H1 (cell line): Measurements from ENCODE around the gene MR1. TPM values are rescaled to one million over a fixed set of nuclear protein-coding genes. Genes with fewer than 3 reads are reported as not detected.
"Not testable (repeated sequence)": the region's sequence is repeated elsewhere in the genome, so short reads cannot be mapped to it uniquely, and the experiment has no call there.

Experiments used
- CTCF ChIA-PET: fragments of 300-600 bp; sonication (Branson Sonifier 250); formaldehyde crosslinking; loops from one replicate; lab custom pipeline; 2021; ENCODE audit not compliant: partially characterized antibody; lab: Charles Lee
- POLR2A ChIA-PET: fragments of 300-600 bp; sonication (Branson Sonifier 250); formaldehyde crosslinking; loops from one replicate; lab custom pipeline; 2021; ENCODE audit warnings: inconsistent platforms; ENCODE audit not compliant: partially characterized antibody; lab: Charles Lee
- DNase-seq, 2 experiments: peaks; one replicate each; pipeline versions ENCODE4 v3.0.0 to v3.0.0-alpha.2; 2010 to 2022; ENCODE audit warnings: low spot score in 2 of 2, low read depth in 1 of 2, mixed read lengths in 1 of 2
- FAIRE-seq: peaks from 2 replicates; lab custom pipeline; 2011; peaks lifted over from hg19 to GRCh38; lab: Jason Lieb, UNC
- H2AFZ ChIP-seq: 2 replicates; pipeline ENCODE4 v1.8.1; 2012; ENCODE audit warnings: low read length, inconsistent platforms
- H2AK5ac ChIP-seq: 2 replicates; pipeline ENCODE4 v1.6.1; 2013; ENCODE audit warnings: low read depth, low read length
- H2BK120ac ChIP-seq: replicated peaks from 2 replicates; pipeline ENCODE3; 2013; ENCODE audit warnings: low read depth, low read length, inconsistent platforms
- H2BK12ac ChIP-seq: 2 replicates; pipeline ENCODE4 v1.6.1; 2013; ENCODE audit warnings: low read depth, low read length
- H2BK15ac ChIP-seq: 2 replicates; pipeline ENCODE4 v1.6.1; 2013; ENCODE audit warnings: low read length
- H2BK20ac ChIP-seq: 2 replicates; pipeline ENCODE4 v1.6.1; 2013; ENCODE audit warnings: low read length
- H2BK5ac ChIP-seq: 2 replicates; pipeline ENCODE4 v1.6.1; 2013; ENCODE audit warnings: low read depth, low read length
- H3K14ac ChIP-seq: 2 replicates; pipeline ENCODE4 v1.6.1; 2013; ENCODE audit warnings: inconsistent platforms; ENCODE audit not compliant: insufficient read length
- H3K18ac ChIP-seq: 2 replicates; pipeline ENCODE4 v1.6.1; 2013; ENCODE audit warnings: low read length; ENCODE audit errors: extremely low read depth
- H3K23ac ChIP-seq: 2 replicates; pipeline ENCODE4 v1.6.1; 2013; ENCODE audit warnings: inconsistent platforms; ENCODE audit not compliant: insufficient read length
- H3K23me2 ChIP-seq: 2 replicates; pipeline ENCODE4 v1.6.1; 2013; ENCODE audit warnings: low read depth, low read length
- H3K27ac ChIP-seq: 2 replicates; pipeline ENCODE4 v1.6.1; 2011; ENCODE audit warnings: low read depth, low read length, inconsistent platforms
- H3K27me3 ChIP-seq, 4 experiments: replicated peaks in 1 of 4; 1 replicate in 1 of 4; 2 replicates in 3 of 4; pipeline versions ENCODE4 v1.6.1 to v1.8.1; 2011 to 2013; ENCODE audit warnings: low read length in 3 of 4, mild to moderate bottlenecking in 3 of 4, inconsistent platforms in 2 of 4, mixed read lengths in 2 of 4, moderate library complexity in 1 of 4; ENCODE audit not compliant: control insufficient read depth in 3 of 4, insufficient read depth in 3 of 4; ENCODE audit errors: extremely low read depth in 1 of 4
- H3K36me3 ChIP-seq, 4 experiments: 2 replicates each; pipeline versions ENCODE4 v1.6.1 to v1.8.1; 2011 to 2013; ENCODE audit warnings: mild to moderate bottlenecking in 4 of 4, low read length in 3 of 4, moderate library complexity in 2 of 4, control low read depth in 1 of 4, inconsistent platforms in 1 of 4; ENCODE audit not compliant: insufficient read depth in 4 of 4, control insufficient read depth in 2 of 4
- H3K4ac ChIP-seq: replicated peaks from 2 replicates; pipeline ENCODE3; 2013; ENCODE audit warnings: low read length, low read depth, mixed read lengths, inconsistent platforms; ENCODE audit not compliant: insufficient read length
- H3K4me1 ChIP-seq, 4 experiments: replicated peaks in 1 of 4; 1 replicate in 1 of 4; 2 replicates in 3 of 4; pipeline versions ENCODE4 v1.6.1 to v1.8.1; 2011 to 2013; ENCODE audit warnings: low read length in 3 of 4, inconsistent platforms in 2 of 4, mixed read lengths in 1 of 4; ENCODE audit not compliant: insufficient read depth in 4 of 4, control insufficient read depth in 3 of 4
- H3K4me2 ChIP-seq, 2 experiments: 2 replicates each; pipeline versions ENCODE4 v1.6.1 to v1.8.1; 2011 to 2013; ENCODE audit warnings: low read depth in 2 of 2, low read length in 2 of 2, control low read depth in 1 of 2, inconsistent platforms in 1 of 2, mild to moderate bottlenecking in 1 of 2; ENCODE audit not compliant: insufficient read depth in 1 of 2
- H3K4me3 ChIP-seq, 4 experiments: fragments of 200-600, 300-600 bp in 1 of 4; sonication (generic), shearing (Covaris generic), sonication (Bioruptor Twin) in 1 of 4; 2 replicates each; pipeline versions ENCODE4 v1.5.1 to v1.8.1; 2011 to 2016; ENCODE audit warnings: low read length in 4 of 4, low read depth in 3 of 4, control low read depth in 2 of 4, inconsistent platforms in 2 of 4, mild to moderate bottlenecking in 2 of 4, mixed read lengths in 1 of 4, moderate library complexity in 1 of 4; ENCODE audit not compliant: insufficient read depth in 2 of 4; ENCODE audit errors: extremely low read depth in 1 of 4
- H3K56ac ChIP-seq: replicated peaks from 2 replicates; pipeline ENCODE3; 2013; ENCODE audit warnings: low read depth, mild to moderate bottlenecking, mixed read lengths, low read length, inconsistent platforms; ENCODE audit not compliant: insufficient read length
- H3K79me1 ChIP-seq: 2 replicates; pipeline ENCODE4 v1.6.1; 2013; ENCODE audit warnings: low read depth, low read length, control low read depth
- H3K79me2 ChIP-seq, 2 experiments: 2 replicates each; pipeline versions ENCODE4 v1.6.1 to v1.8.1; 2012 to 2013; ENCODE audit warnings: low read length in 2 of 2, mild to moderate bottlenecking in 2 of 2, inconsistent platforms in 1 of 2; ENCODE audit not compliant: insufficient read depth in 2 of 2, control insufficient read depth in 1 of 2
- H3K9ac ChIP-seq, 4 experiments: replicated peaks in 1 of 4; 1 replicate in 1 of 4; 2 replicates in 3 of 4; pipeline versions ENCODE4 v1.6.1 to v1.8.1; 2011 to 2013; ENCODE audit warnings: low read depth in 3 of 4, low read length in 3 of 4, control low read depth in 2 of 4, mild to moderate bottlenecking in 2 of 4, moderate library complexity in 2 of 4, inconsistent platforms in 1 of 4; ENCODE audit errors: extremely low read depth in 1 of 4
- H3K9me3 ChIP-seq, 2 experiments: 2 replicates each; pipeline versions ENCODE4 v1.6.1 to v1.8.1; 2012 to 2013; ENCODE audit warnings: mild to moderate bottlenecking in 2 of 2, moderate library complexity in 2 of 2, control low read depth in 1 of 2, inconsistent platforms in 1 of 2, low read depth in 1 of 2, low read length in 1 of 2, mixed read lengths in 1 of 2; ENCODE audit not compliant: insufficient read depth in 2 of 2
- H4K20me1 ChIP-seq, 2 experiments: replicated peaks in 1 of 2; 2 replicates each; pipeline versions ENCODE3 to v1.8.1; 2011 to 2013; ENCODE audit warnings: inconsistent platforms in 2 of 2, low read length in 2 of 2, mild to moderate bottlenecking in 1 of 2; ENCODE audit not compliant: insufficient read depth in 2 of 2, control insufficient read depth in 1 of 2
- H4K5ac ChIP-seq: 2 replicates; pipeline ENCODE4 v1.6.1; 2013; ENCODE audit warnings: low read length, low read depth, mixed read lengths, inconsistent platforms; ENCODE audit not compliant: insufficient read length
- H4K8ac ChIP-seq: 2 replicates; pipeline ENCODE4 v1.8.0; 2013; ENCODE audit warnings: mild to moderate bottlenecking, moderate library complexity, low read length, inconsistent platforms; ENCODE audit not compliant: insufficient read depth; ENCODE audit errors: extremely low read depth
- H4K91ac ChIP-seq: replicated peaks from 2 replicates; pipeline ENCODE3; 2013; ENCODE audit warnings: low read length, mixed read lengths, inconsistent platforms; ENCODE audit not compliant: insufficient read length
- E2F6 ChIP-seq: IDR thresholded peaks from 2 replicates; pipeline ENCODE4 v1.6.1; 2012; ENCODE audit warnings: inconsistent platforms
- POLR2A ChIP-seq, 2 experiments: IDR thresholded peaks; 1 replicate in 1 of 2; 2 replicates in 1 of 2; pipeline ENCODE4 v1.6.1; 2011; ENCODE audit warnings: low read depth in 2 of 2, low read length in 2 of 2, mild to moderate bottlenecking in 2 of 2; ENCODE audit errors: control extremely low read depth in 1 of 2
- RXRA ChIP-seq: IDR thresholded peaks from 2 replicates; pipeline ENCODE4 v1.6.1; 2011; ENCODE audit warnings: low read depth, mild to moderate bottlenecking, low read length, moderate library complexity; ENCODE audit not compliant: insufficient read depth
- TAF7 ChIP-seq: optimal IDR thresholded peaks from 2 replicates; pipeline ENCODE3; 2011; ENCODE audit warnings: low read depth, mild to moderate bottlenecking, inconsistent platforms, low read length, moderate library complexity, borderline replicate concordance
- TEAD4 ChIP-seq: IDR thresholded peaks from 2 replicates; pipeline ENCODE4 v1.6.1; 2012; ENCODE audit warnings: low read depth, low read length, inconsistent platforms, mixed read lengths
- WGBS, 2 experiments: shearing (Covaris generic) in 1 of 2; methylation state at CpG; one replicate each; pipeline versions ENCODE4 v1.1.6 to v1.1.7; 2013 to 2015; ENCODE audit warnings: low lambda C conversion rate in 2 of 2, mixed read lengths in 2 of 2, inconsistent platforms in 1 of 2, low coverage in 1 of 2, missing lambda C conversion rate in 1 of 2; ENCODE audit not compliant: insufficient replicate concordance in 2 of 2, insufficient coverage in 1 of 2, insufficient read length in 1 of 2; ENCODE audit errors: extremely low coverage in 1 of 2, missing lambda C conversion rate in 1 of 2; 5-methylcytosine and 5-hydroxymethylcytosine counted together
- polyA plus RNA-seq, 7 experiments: library from polyadenylated mRNA; depleted of rRNA in 3 of 7; stranded (reverse) in 5 of 7; unstranded in 2 of 7; fragments of >200 nt in 5 of 7; fragments of 200-250 nt in 2 of 7; gene quantifications; 1 replicate in 5 of 7; 2 replicates in 1 of 7; 4 replicates in 1 of 7; pipeline versions ENCODE4 v1.2.1 to v1.2.3, GENCODE V29; 2011 to 2013; ENCODE audit warnings: missing spikeins in 2 of 7, mixed read lengths in 2 of 7
- total RNA-seq: library from RNA; stranded (reverse); fragmentation: NEBNext Ultra II Directional; extraction: Animal tissue kit (Norgen Biotek cat#: 25700); gene quantifications from 2 replicates; pipeline ENCODE4 v1.2.1, GENCODE V29; 2021
- TF ChIP-seq, protein P1 (sequence below), 3 experiments: IDR thresholded peaks; 1 replicate in 2 of 3; 2 replicates in 1 of 3; pipeline versions ENCODE4 v1.5.1 to v1.6.1; 2011; ENCODE audit warnings: low read length in 3 of 3, mild to moderate bottlenecking in 3 of 3, inconsistent platforms in 2 of 3, low read depth in 1 of 3, moderate library complexity in 1 of 3; ENCODE audit not compliant: insufficient read depth in 1 of 3; ENCODE audit errors: control extremely low read depth in 1 of 3

Gene MR1
- total and polyA plus RNA-seq, 2 of the 8 experiments (the other 6 are each of a cell fraction or from before 2014, with no cell fraction given): 0.09 TPM; not detected in 1

DNA sequence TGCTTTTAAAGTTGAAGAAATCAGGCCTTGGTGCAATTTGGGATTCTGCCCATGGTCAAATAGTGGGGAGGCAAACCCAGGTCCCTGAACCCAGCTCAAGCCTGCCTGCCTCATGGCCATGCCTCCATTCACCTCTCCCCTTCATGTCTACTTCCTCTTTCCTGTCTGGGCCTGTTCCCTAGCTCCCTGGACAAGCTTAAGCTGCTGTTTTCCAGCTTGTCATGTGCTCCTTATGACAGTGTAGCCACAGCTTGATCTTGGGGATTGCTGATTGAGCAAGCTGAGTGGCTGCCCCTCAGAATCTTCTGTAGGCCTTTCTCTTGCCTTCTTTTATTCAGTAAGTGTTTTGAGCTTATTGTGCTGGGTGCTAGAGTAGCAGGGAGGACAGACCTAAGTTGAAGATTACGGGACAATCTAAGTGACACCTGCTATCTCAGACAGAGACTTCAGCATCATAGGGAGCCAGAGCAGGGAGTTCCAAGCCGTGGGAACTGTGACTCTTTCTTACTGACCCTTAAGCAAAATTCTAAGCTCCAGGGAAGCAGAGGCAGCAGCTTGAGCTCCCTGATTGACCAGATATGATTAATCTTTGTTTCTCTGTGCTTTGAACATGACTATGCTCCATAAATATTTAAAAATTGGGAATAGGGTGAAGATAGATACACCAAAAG lies 520 bp upstream of the MR1 start (continued):
- TF ChIP-seq, protein P1, sequence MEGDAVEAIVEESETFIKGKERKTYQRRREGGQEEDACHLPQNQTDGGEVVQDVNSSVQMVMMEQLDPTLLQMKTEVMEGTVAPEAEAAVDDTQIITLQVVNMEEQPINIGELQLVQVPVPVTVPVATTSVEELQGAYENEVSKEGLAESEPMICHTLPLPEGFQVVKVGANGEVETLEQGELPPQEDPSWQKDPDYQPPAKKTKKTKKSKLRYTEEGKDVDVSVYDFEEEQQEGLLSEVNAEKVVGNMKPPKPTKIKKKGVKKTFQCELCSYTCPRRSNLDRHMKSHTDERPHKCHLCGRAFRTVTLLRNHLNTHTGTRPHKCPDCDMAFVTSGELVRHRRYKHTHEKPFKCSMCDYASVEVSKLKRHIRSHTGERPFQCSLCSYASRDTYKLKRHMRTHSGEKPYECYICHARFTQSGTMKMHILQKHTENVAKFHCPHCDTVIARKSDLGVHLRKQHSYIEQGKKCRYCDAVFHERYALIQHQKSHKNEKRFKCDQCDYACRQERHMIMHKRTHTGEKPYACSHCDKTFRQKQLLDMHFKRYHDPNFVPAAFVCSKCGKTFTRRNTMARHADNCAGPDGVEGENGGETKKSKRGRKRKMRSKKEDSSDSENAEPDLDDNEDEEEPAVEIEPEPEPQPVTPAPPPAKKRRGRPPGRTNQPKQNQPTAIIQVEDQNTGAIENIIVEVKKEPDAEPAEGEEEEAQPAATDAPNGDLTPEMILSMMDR (IDR thresholded peaks at IDR 0.05; ENCODE audit: control extremely low read depth in 1 of 3, insufficient read depth in 1 of 3, low read depth in 1 of 3, low read length in 3 of 3): no peak
- TF ChIP-seq TEAD4 (no peak), POLR2A (IDR thresholded peaks at IDR 0.05; ENCODE audit: control extremely low read depth in 1 of 2, low read depth in 2 of 2, low read length in 2 of 2) (no peak), E2F6 (no peak), RXRA (no peak), TAF7 (no peak)

DNA sequence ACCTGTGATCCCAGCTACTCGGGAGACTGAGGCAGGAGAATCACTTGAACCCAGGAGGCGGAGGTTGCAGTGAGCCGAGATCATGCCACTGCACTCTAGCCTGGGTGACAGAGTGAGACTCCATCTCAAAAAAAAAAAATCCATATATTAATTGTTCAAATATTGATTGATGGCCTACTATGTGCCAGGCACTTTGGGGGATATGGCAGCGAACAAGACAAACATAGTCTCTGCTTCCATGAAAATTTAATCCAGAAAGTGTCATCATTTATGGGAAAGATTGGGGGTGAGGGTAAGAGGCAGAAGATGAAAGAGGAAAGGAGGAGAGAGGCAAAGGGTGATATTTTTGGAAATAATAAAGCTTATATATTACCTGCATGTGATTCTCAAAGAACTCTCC lies 1.4 kb downstream of the MR1 start:
- H4K5ac ChIP-seq, H3K27me3 ChIP-seq, H2BK20ac ChIP-seq, H3K27ac ChIP-seq, H3K4me3 ChIP-seq, FAIRE-seq, H4K20me1 ChIP-seq, H2AK5ac ChIP-seq, H3K14ac ChIP-seq, H2BK15ac ChIP-seq, H3K4me2 ChIP-seq, H2BK12ac ChIP-seq, DNase-seq, H3K79me1 ChIP-seq, H2BK120ac ChIP-seq, H3K56ac ChIP-seq, H3K36me3 ChIP-seq, H4K8ac ChIP-seq, H2AFZ ChIP-seq, H4K91ac ChIP-seq, H3K9me3 ChIP-seq, H3K4me1 ChIP-seq, H3K4ac ChIP-seq, H3K23ac ChIP-seq, H3K23me2 ChIP-seq, H3K79me2 ChIP-seq, H3K9ac ChIP-seq, H2BK5ac ChIP-seq, H3K18ac ChIP-seq: not testable (repeated sequence)
- POLR2A ChIA-PET: interaction anchor here (1.9 kb wide), 1 partner anchor 54 kb away, joined by 7 read pairs; the partner anchor contains the start of gene IER5
- WGBS, 2 experiments: 90% methylated on average over 4 of the region's 4 CpGs; no CpG with 5 or more reads in 1 of the 2 experiments
- CTCF ChIA-PET: interaction anchor here (0.6 to 12.7 kb wide), 5 partner anchors 9 to 107 kb away, joined by 3 to 142 read pairs (median 3); no protein-coding TSS in a partner anchor
